H1 (cell line): Measurements from ENCODE around the gene TMED3. TPM values are rescaled to one million over a fixed set of nuclear protein-coding genes. Genes with fewer than 3 reads are reported as not detected.

Experiments used
- CTCF ChIA-PET: fragments of 300-600 bp; sonication (Branson Sonifier 250); formaldehyde crosslinking; loops from one replicate; lab custom pipeline; 2021; ENCODE audit not compliant: partially characterized antibody; lab: Charles Lee
- POLR2A ChIA-PET: fragments of 300-600 bp; sonication (Branson Sonifier 250); formaldehyde crosslinking; loops from one replicate; lab custom pipeline; 2021; ENCODE audit warnings: inconsistent platforms; ENCODE audit not compliant: partially characterized antibody; lab: Charles Lee
- DNase-seq, 2 experiments: peaks; one replicate each; pipeline versions ENCODE4 v3.0.0 to v3.0.0-alpha.2; 2010 to 2022; ENCODE audit warnings: low spot score in 2 of 2, low read depth in 1 of 2, mixed read lengths in 1 of 2
- FAIRE-seq: peaks from 2 replicates; lab custom pipeline; 2011; peaks lifted over from hg19 to GRCh38; lab: Jason Lieb, UNC
- H2AFZ ChIP-seq: 2 replicates; pipeline ENCODE4 v1.8.1; 2012; ENCODE audit warnings: low read length, inconsistent platforms
- H2AK5ac ChIP-seq: 2 replicates; pipeline ENCODE4 v1.6.1; 2013; ENCODE audit warnings: low read depth, low read length
- H2BK120ac ChIP-seq: replicated peaks from 2 replicates; pipeline ENCODE3; 2013; ENCODE audit warnings: low read depth, low read length, inconsistent platforms
- H2BK12ac ChIP-seq: 2 replicates; pipeline ENCODE4 v1.6.1; 2013; ENCODE audit warnings: low read depth, low read length
- H2BK15ac ChIP-seq: 2 replicates; pipeline ENCODE4 v1.6.1; 2013; ENCODE audit warnings: low read length
- H2BK20ac ChIP-seq: 2 replicates; pipeline ENCODE4 v1.6.1; 2013; ENCODE audit warnings: low read length
- H2BK5ac ChIP-seq: 2 replicates; pipeline ENCODE4 v1.6.1; 2013; ENCODE audit warnings: low read depth, low read length
- H3K14ac ChIP-seq: 2 replicates; pipeline ENCODE4 v1.6.1; 2013; ENCODE audit warnings: inconsistent platforms; ENCODE audit not compliant: insufficient read length
- H3K18ac ChIP-seq: 2 replicates; pipeline ENCODE4 v1.6.1; 2013; ENCODE audit warnings: low read length; ENCODE audit errors: extremely low read depth
- H3K23ac ChIP-seq: 2 replicates; pipeline ENCODE4 v1.6.1; 2013; ENCODE audit warnings: inconsistent platforms; ENCODE audit not compliant: insufficient read length
- H3K23me2 ChIP-seq: 2 replicates; pipeline ENCODE4 v1.6.1; 2013; ENCODE audit warnings: low read depth, low read length
- H3K27ac ChIP-seq: 2 replicates; pipeline ENCODE4 v1.6.1; 2011; ENCODE audit warnings: low read depth, low read length, inconsistent platforms
- H3K27me3 ChIP-seq, 4 experiments: replicated peaks in 1 of 4; 1 replicate in 1 of 4; 2 replicates in 3 of 4; pipeline versions ENCODE4 v1.6.1 to v1.8.1; 2011 to 2013; ENCODE audit warnings: low read length in 3 of 4, mild to moderate bottlenecking in 3 of 4, inconsistent platforms in 2 of 4, mixed read lengths in 2 of 4, moderate library complexity in 1 of 4; ENCODE audit not compliant: control insufficient read depth in 3 of 4, insufficient read depth in 3 of 4; ENCODE audit errors: extremely low read depth in 1 of 4
- H3K36me3 ChIP-seq, 4 experiments: 2 replicates each; pipeline versions ENCODE4 v1.6.1 to v1.8.1; 2011 to 2013; ENCODE audit warnings: mild to moderate bottlenecking in 4 of 4, low read length in 3 of 4, moderate library complexity in 2 of 4, control low read depth in 1 of 4, inconsistent platforms in 1 of 4; ENCODE audit not compliant: insufficient read depth in 4 of 4, control insufficient read depth in 2 of 4
- H3K4ac ChIP-seq: replicated peaks from 2 replicates; pipeline ENCODE3; 2013; ENCODE audit warnings: low read length, low read depth, mixed read lengths, inconsistent platforms; ENCODE audit not compliant: insufficient read length
- H3K4me1 ChIP-seq, 4 experiments: replicated peaks in 1 of 4; 1 replicate in 1 of 4; 2 replicates in 3 of 4; pipeline versions ENCODE4 v1.6.1 to v1.8.1; 2011 to 2013; ENCODE audit warnings: low read length in 3 of 4, inconsistent platforms in 2 of 4, mixed read lengths in 1 of 4; ENCODE audit not compliant: insufficient read depth in 4 of 4, control insufficient read depth in 3 of 4
- H3K4me2 ChIP-seq, 2 experiments: 2 replicates each; pipeline versions ENCODE4 v1.6.1 to v1.8.1; 2011 to 2013; ENCODE audit warnings: low read depth in 2 of 2, low read length in 2 of 2, control low read depth in 1 of 2, inconsistent platforms in 1 of 2, mild to moderate bottlenecking in 1 of 2; ENCODE audit not compliant: insufficient read depth in 1 of 2
- H3K4me3 ChIP-seq, 4 experiments: fragments of 200-600, 300-600 bp in 1 of 4; sonication (generic), shearing (Covaris generic), sonication (Bioruptor Twin) in 1 of 4; 2 replicates each; pipeline versions ENCODE4 v1.5.1 to v1.8.1; 2011 to 2016; ENCODE audit warnings: low read length in 4 of 4, low read depth in 3 of 4, control low read depth in 2 of 4, inconsistent platforms in 2 of 4, mild to moderate bottlenecking in 2 of 4, mixed read lengths in 1 of 4, moderate library complexity in 1 of 4; ENCODE audit not compliant: insufficient read depth in 2 of 4; ENCODE audit errors: extremely low read depth in 1 of 4
- H3K56ac ChIP-seq: replicated peaks from 2 replicates; pipeline ENCODE3; 2013; ENCODE audit warnings: low read depth, mild to moderate bottlenecking, mixed read lengths, low read length, inconsistent platforms; ENCODE audit not compliant: insufficient read length
- H3K79me1 ChIP-seq: 2 replicates; pipeline ENCODE4 v1.6.1; 2013; ENCODE audit warnings: low read depth, low read length, control low read depth
- H3K79me2 ChIP-seq, 2 experiments: 2 replicates each; pipeline versions ENCODE4 v1.6.1 to v1.8.1; 2012 to 2013; ENCODE audit warnings: low read length in 2 of 2, mild to moderate bottlenecking in 2 of 2, inconsistent platforms in 1 of 2; ENCODE audit not compliant: insufficient read depth in 2 of 2, control insufficient read depth in 1 of 2
- H3K9ac ChIP-seq, 4 experiments: replicated peaks in 1 of 4; 1 replicate in 1 of 4; 2 replicates in 3 of 4; pipeline versions ENCODE4 v1.6.1 to v1.8.1; 2011 to 2013; ENCODE audit warnings: low read depth in 3 of 4, low read length in 3 of 4, control low read depth in 2 of 4, mild to moderate bottlenecking in 2 of 4, moderate library complexity in 2 of 4, inconsistent platforms in 1 of 4; ENCODE audit errors: extremely low read depth in 1 of 4
- H3K9me3 ChIP-seq, 2 experiments: 2 replicates each; pipeline versions ENCODE4 v1.6.1 to v1.8.1; 2012 to 2013; ENCODE audit warnings: mild to moderate bottlenecking in 2 of 2, moderate library complexity in 2 of 2, control low read depth in 1 of 2, inconsistent platforms in 1 of 2, low read depth in 1 of 2, low read length in 1 of 2, mixed read lengths in 1 of 2; ENCODE audit not compliant: insufficient read depth in 2 of 2
- H4K20me1 ChIP-seq, 2 experiments: replicated peaks in 1 of 2; 2 replicates each; pipeline versions ENCODE3 to v1.8.1; 2011 to 2013; ENCODE audit warnings: inconsistent platforms in 2 of 2, low read length in 2 of 2, mild to moderate bottlenecking in 1 of 2; ENCODE audit not compliant: insufficient read depth in 2 of 2, control insufficient read depth in 1 of 2
- H4K5ac ChIP-seq: 2 replicates; pipeline ENCODE4 v1.6.1; 2013; ENCODE audit warnings: low read length, low read depth, mixed read lengths, inconsistent platforms; ENCODE audit not compliant: insufficient read length
- H4K8ac ChIP-seq: 2 replicates; pipeline ENCODE4 v1.8.0; 2013; ENCODE audit warnings: mild to moderate bottlenecking, moderate library complexity, low read length, inconsistent platforms; ENCODE audit not compliant: insufficient read depth; ENCODE audit errors: extremely low read depth
- H4K91ac ChIP-seq: replicated peaks from 2 replicates; pipeline ENCODE3; 2013; ENCODE audit warnings: low read length, mixed read lengths, inconsistent platforms; ENCODE audit not compliant: insufficient read length
- FOSL1 ChIP-seq: IDR thresholded peaks from 2 replicates; pipeline ENCODE4 v1.6.1; 2011; ENCODE audit warnings: mild to moderate bottlenecking, low read depth, low read length, moderate library complexity; ENCODE audit not compliant: insufficient read depth
- HDAC6 ChIP-seq: IDR thresholded peaks from one replicate; pipeline ENCODE4 v1.7.1; 2012; ENCODE audit warnings: low read depth, mild to moderate bottlenecking, inconsistent platforms, low read length, moderate library complexity
- SRF ChIP-seq: IDR thresholded peaks from 2 replicates; pipeline ENCODE4 v1.6.1; 2011; ENCODE audit warnings: mild to moderate bottlenecking, low read depth, low read length, moderate library complexity
- TEAD4 ChIP-seq: IDR thresholded peaks from 2 replicates; pipeline ENCODE4 v1.6.1; 2012; ENCODE audit warnings: low read depth, low read length, inconsistent platforms, mixed read lengths
- WGBS, 2 experiments: shearing (Covaris generic) in 1 of 2; methylation state at CpG; one replicate each; pipeline versions ENCODE4 v1.1.6 to v1.1.7; 2013 to 2015; ENCODE audit warnings: low lambda C conversion rate in 2 of 2, mixed read lengths in 2 of 2, inconsistent platforms in 1 of 2, low coverage in 1 of 2, missing lambda C conversion rate in 1 of 2; ENCODE audit not compliant: insufficient replicate concordance in 2 of 2, insufficient coverage in 1 of 2, insufficient read length in 1 of 2; ENCODE audit errors: extremely low coverage in 1 of 2, missing lambda C conversion rate in 1 of 2; 5-methylcytosine and 5-hydroxymethylcytosine counted together
- polyA plus RNA-seq, 7 experiments: library from polyadenylated mRNA; depleted of rRNA in 3 of 7; stranded (reverse) in 5 of 7; unstranded in 2 of 7; fragments of >200 nt in 5 of 7; fragments of 200-250 nt in 2 of 7; gene quantifications; 1 replicate in 5 of 7; 2 replicates in 1 of 7; 4 replicates in 1 of 7; pipeline versions ENCODE4 v1.2.1 to v1.2.3, GENCODE V29; 2011 to 2013; ENCODE audit warnings: missing spikeins in 2 of 7, mixed read lengths in 2 of 7
- total RNA-seq: library from RNA; stranded (reverse); fragmentation: NEBNext Ultra II Directional; extraction: Animal tissue kit (Norgen Biotek cat#: 25700); gene quantifications from 2 replicates; pipeline ENCODE4 v1.2.1, GENCODE V29; 2021

Gene TMED3
- total and polyA plus RNA-seq, 2 of the 8 experiments (the other 6 are each of a cell fraction or from before 2014, with no cell fraction given) = 50.2 to 110 TPM

GRCh38 chr15:79316864-79317263 is 6.0 kb downstream of the TMED3 start:
- H3K27ac ChIP-seq = no peak overlapping the region
- peaks cover 3 to 7% of the 10 kb centered on the region in 2 experiments; a peak in 2 of 4 replicates for H3K9me3 ChIP-seq
- H3K4me3 ChIP-seq = no peak overlapping the region
- peaks cover 3% of the 10 kb centered on the region; the same call in 1 of the 2 replicates for H3K23me2 ChIP-seq
- H2AFZ ChIP-seq = no peak overlapping the region
- WGBS, 2 experiments = 89% methylated on average over 9 of the region's 9 CpGs; no CpG with 5 or more reads in 1 of the 2 experiments
- ChIA-PET POLR2A (no interaction called here), CTCF (no interaction called here)
- H2BK12ac ChIP-seq = no peak overlapping the region
- no peak overlapping the region for H4K5ac ChIP-seq
- no peak overlapping the region for H4K8ac ChIP-seq
- FAIRE-seq (no peak), DNase-seq (no peak)
- H2AK5ac ChIP-seq = no peak overlapping the region
- H3K56ac ChIP-seq = no peak overlapping the region
- H3K14ac ChIP-seq = no peak overlapping the region
- no peak overlapping the region for H3K4ac ChIP-seq
- H3K23ac ChIP-seq = no peak overlapping the region
- H4K91ac ChIP-seq = no peak overlapping the region
- H2BK15ac ChIP-seq = no peak overlapping the region
- H3K4me2 ChIP-seq = no peak overlapping the region
- H4K20me1 ChIP-seq = peaks cover 5 to 7% of the 10 kb centered on the region in 2 experiments
- H2BK20ac ChIP-seq = no peak overlapping the region
- no peak overlapping the region for H2BK5ac ChIP-seq
- H3K18ac ChIP-seq = no peak overlapping the region
- peaks cover 0 to 17% of the 10 kb centered on the region in 2 experiments; a peak in 2 of 4 replicates for H3K79me2 ChIP-seq
- peaks cover 0 to 6% (median 5%) of the 10 kb centered on the region in 4 experiments; a peak in 4 of 7 replicates for H3K4me1 ChIP-seq
- H3K9ac ChIP-seq = no peak overlapping the region
- H3K36me3 ChIP-seq = peaks cover 23 to 64% (median 53%) of the 10 kb centered on the region in 4 experiments
- no peaks in the 10 kb centered on the region for H3K27me3 ChIP-seq
- H3K79me1 ChIP-seq = peaks cover 7% of the 10 kb centered on the region; the same call in 1 of the 2 replicates
- no peak overlapping the region for H2BK120ac ChIP-seq
- TF ChIP-seq SRF (no peak), TEAD4 (no peak), HDAC6 (no peak), FOSL1 (no peak)
